Measurements from ENCODE around the gene PLEKHH2. TPM values are rescaled to one million over a fixed set of nuclear protein-coding genes. Genes with fewer than 3 reads are reported as not detected.

Gene PLEKHH2
- total RNA-seq, 2 experiments from 2014 or later, result 0.35 to 0.48 TPM

- no peaks in the 10 kb centered on the region for H3K36me3 Mint-ChIP-seq (ENCODE audit: low read depth)
- no peaks in the 10 kb centered on the region for H3K27me3 Mint-ChIP-seq
- H3K9me3 Mint-ChIP-seq, result no peaks in the 10 kb centered on the region
- POLR2A ChIA-PET, result no interaction called here
- no peak for DNase-seq
- CTCF ChIA-PET, result interaction anchor here (0.7 kb wide), 2 partner anchors 41 to 533 kb away, joined by 3 to 4 read pairs; no protein-coding TSS in a partner anchor
- no peak overlapping the region for H3K27ac Mint-ChIP-seq
- no peak overlapping the region for H3K4me3 Mint-ChIP-seq
- H3K4me1 Mint-ChIP-seq, result no peaks in the 10 kb centered on the region
Observed at GRCh38 chr2:43796206-43796605, 159.1 kb downstream of the PLEKHH2 start.

- POLR2A ChIA-PET, result no interaction called here
- CTCF ChIA-PET, result no interaction called here
- H3K4me1 Mint-ChIP-seq, result no peaks in the 10 kb centered on the region
- H3K9me3 Mint-ChIP-seq, result no peaks in the 10 kb centered on the region
- no peak overlapping the region for H3K4me3 Mint-ChIP-seq
- no peaks in the 10 kb centered on the region for H3K36me3 Mint-ChIP-seq (ENCODE audit: low read depth)
- no peak for DNase-seq
- no peaks in the 10 kb centered on the region for H3K27me3 Mint-ChIP-seq
- H3K27ac Mint-ChIP-seq, result no peak overlapping the region
Observed at GRCh38 chr2:43798300-43798699, 161.2 kb downstream of the PLEKHH2 start.

GRCh38 chr2:43800894-43801293 is 163.8 kb downstream of the PLEKHH2 start:
- no peaks in the 10 kb centered on the region for H3K36me3 Mint-ChIP-seq (ENCODE audit: low read depth)
- POLR2A ChIA-PET, result no interaction called here
- no peaks in the 10 kb centered on the region for H3K9me3 Mint-ChIP-seq
- CTCF ChIA-PET, result no interaction called here
- H3K27ac Mint-ChIP-seq, result no peak overlapping the region
- no peak overlapping the region for H3K4me3 Mint-ChIP-seq
- no peaks in the 10 kb centered on the region for H3K27me3 Mint-ChIP-seq
- DNase-seq, result no peak
- H3K4me1 Mint-ChIP-seq, result no peaks in the 10 kb centered on the region

- Mint-ChIP-seq H3K36me3 (ENCODE audit: low read depth) (no peaks in the 10 kb centered on the region), H3K4me3 (no peak overlapping the region), H3K27ac (no peak overlapping the region), H3K27me3 (no peaks in the 10 kb centered on the region), H3K4me1 (no peaks in the 10 kb centered on the region), H3K9me3 (no peaks in the 10 kb centered on the region)
- ChIA-PET POLR2A (no interaction called here), CTCF (interaction anchor here (0.7 kb wide), 1 partner anchor 24 kb away, joined by 7 read pairs; no protein-coding TSS in a partner anchor)
- no peak for DNase-seq
Observed at GRCh38 chr2:43802135-43802534, 165.1 kb downstream of the PLEKHH2 start.

- CTCF ChIA-PET, result interaction anchor here (0.6 kb wide), 1 partner anchor 42 kb away, joined by 3 read pairs; no protein-coding TSS in a partner anchor
- no peaks in the 10 kb centered on the region for H3K9me3 Mint-ChIP-seq
- H3K4me1 Mint-ChIP-seq, result no peaks in the 10 kb centered on the region
- no peak overlapping the region for H3K27ac Mint-ChIP-seq
- H3K36me3 Mint-ChIP-seq (ENCODE audit: low read depth), result no peaks in the 10 kb centered on the region
- H3K4me3 Mint-ChIP-seq, result no peak overlapping the region
- H3K27me3 Mint-ChIP-seq, result no peaks in the 10 kb centered on the region
- POLR2A ChIA-PET, result no interaction called here
- no peak for DNase-seq
Observed at GRCh38 chr2:43803113-43803512, 166.1 kb downstream of the PLEKHH2 start.

- Mint-ChIP-seq H3K4me3 (no peak overlapping the region), H3K4me1 (no peaks in the 10 kb centered on the region), H3K36me3 (ENCODE audit: low read depth) (no peaks in the 10 kb centered on the region), H3K27me3 (no peaks in the 10 kb centered on the region), H3K9me3 (no peaks in the 10 kb centered on the region), H3K27ac (no peak overlapping the region)
- DNase-seq, result no peak
- ChIA-PET POLR2A (no interaction called here), CTCF (no interaction called here)
Observed at GRCh38 chr2:43806719-43807031, 169.6 kb downstream of the PLEKHH2 start.

GRCh38 chr2:43810452-43810851 is 173.4 kb downstream of the PLEKHH2 start:
- DNase-seq, result no peak
- POLR2A ChIA-PET, result no interaction called here
- no peak overlapping the region for H3K4me3 Mint-ChIP-seq
- CTCF ChIA-PET, result no interaction called here
- H3K36me3 Mint-ChIP-seq (ENCODE audit: low read depth), result no peaks in the 10 kb centered on the region
- no peaks in the 10 kb centered on the region for H3K4me1 Mint-ChIP-seq
- H3K27me3 Mint-ChIP-seq, result no peaks in the 10 kb centered on the region
- no peaks in the 10 kb centered on the region for H3K9me3 Mint-ChIP-seq
- H3K27ac Mint-ChIP-seq, result no peak overlapping the region

GRCh38 chr2:43810888-43811287 is 173.8 kb downstream of the PLEKHH2 start:
- Mint-ChIP-seq H3K4me1 (no peaks in the 10 kb centered on the region), H3K27ac (no peak overlapping the region), H3K4me3 (no peak overlapping the region), H3K27me3 (no peaks in the 10 kb centered on the region), H3K9me3 (no peaks in the 10 kb centered on the region), H3K36me3 (ENCODE audit: low read depth) (no peaks in the 10 kb centered on the region)
- no peak for DNase-seq
- ChIA-PET POLR2A (interaction anchor here (0.6 kb wide), 1 partner anchor 21 kb away, joined by 3 read pairs; no protein-coding TSS in a partner anchor), CTCF (no interaction called here)

GRCh38 chr2:43812006-43812405 is 174.9 kb downstream of the PLEKHH2 start:
- no peaks in the 10 kb centered on the region for H3K36me3 Mint-ChIP-seq (ENCODE audit: low read depth)
- no peak overlapping the region for H3K4me3 Mint-ChIP-seq
- H3K4me1 Mint-ChIP-seq, result no peaks in the 10 kb centered on the region
- DNase-seq, result no peak
- H3K27me3 Mint-ChIP-seq, result no peaks in the 10 kb centered on the region
- no peak overlapping the region for H3K27ac Mint-ChIP-seq
- peaks cover 2% of the 10 kb centered on the region for H3K9me3 Mint-ChIP-seq
- POLR2A ChIA-PET, result no interaction called here
- CTCF ChIA-PET, result interaction anchor here (0.6 kb wide), 1 partner anchor 356 kb away, joined by 4 read pairs; no protein-coding TSS in a partner anchor

GRCh38 chr2:43812947-43813346 is 175.9 kb downstream of the PLEKHH2 start:
- Mint-ChIP-seq H3K9me3 (peaks cover 2% of the 10 kb centered on the region), H3K4me3 (no peak overlapping the region), H3K27me3 (no peaks in the 10 kb centered on the region), H3K4me1 (no peaks in the 10 kb centered on the region), H3K36me3 (ENCODE audit: low read depth) (no peaks in the 10 kb centered on the region), H3K27ac (no peak overlapping the region)
- CTCF ChIA-PET, result no interaction called here
- DNase-seq, result no peak
- POLR2A ChIA-PET, result no interaction called here

GRCh38 chr2:43814711-43815110 is 177.7 kb downstream of the PLEKHH2 start:
- H3K27ac Mint-ChIP-seq, result no peak overlapping the region
- H3K27me3 Mint-ChIP-seq, result no peaks in the 10 kb centered on the region
- H3K9me3 Mint-ChIP-seq, result peaks cover 2% of the 10 kb centered on the region
- no peak overlapping the region for H3K4me3 Mint-ChIP-seq
- no peaks in the 10 kb centered on the region for H3K36me3 Mint-ChIP-seq (ENCODE audit: low read depth)
- peaks cover 3% of the 10 kb centered on the region for H3K4me1 Mint-ChIP-seq
- ChIA-PET CTCF (no interaction called here), POLR2A (no interaction called here)
- no peak for DNase-seq

Other genes with a start within 250 kb of the PLEKHH2 start
- 10 to 100 TPM; 21.6 to 25.8 TPM for gene THADA, start 41.2 kb upstream of the PLEKHH2 start, total RNA-seq
- gene C1GALT1C1L, start 39.2 kb downstream of the PLEKHH2 start, total RNA-seq, result not detected
- gene DYNC2LI1, start 136.8 kb downstream of the PLEKHH2 start, total RNA-seq, result 1 to 10 TPM; 4.9 to 6.9 TPM
- not detected for gene ABCG5, start 201.6 kb downstream of the PLEKHH2 start, total RNA-seq
- gene ABCG8, start 201.7 kb downstream of the PLEKHH2 start, total RNA-seq, result not detected

All from activated CD4-positive, alpha-beta memory T cell treated with anti-CD3 and anti-CD28 coated beads, Interleukin-2, amount 10 ng/mL, durations not matched to agents 7 days and 5 days (primary cell).